Activated CD4-positive, alpha-beta T cell treated with anti-CD3 and anti-CD28 coated beads, Interleukin-2, amount 50 U/mL, for 16 hours (primary cell): ENCODE results near the gene DEFB124.
A peak's percentile ranks its signal among the peaks of the same experiment; 100 is the strongest.
"Not testable (repeated sequence)": the region's sequence is repeated elsewhere in the genome, so short reads cannot be mapped to it uniquely, and the experiment has no call there.

Source experiments
- DNase-seq: peaks from one replicate; pipeline ENCODE4 v3.0.0-alpha.2; 2020

DEFB124 gene

GRCh38 chr20:31474758-31475427 lies at the start of gene DEFB124, which contains the start of gene REM1:
DEFB124 (minus strand) TSS chr20:31475127; CDS start chr20:31473013, 2,114 bp downstream.
REM1 (plus strand) TSS chr20:31475288; CDS start chr20:31476446, 1,158 bp downstream.
- DNase-seq: no peak

GRCh38 chr20:31523361-31524283 lies 48.7 kb upstream of the DEFB124 start:
- DNase-seq: no peak

GRCh38 chr20:31522731-31523130 lies 47.8 kb upstream of the DEFB124 start:
- no peak for DNase-seq

GRCh38 chr20:31521267-31521666 lies 46.3 kb upstream of the DEFB124 start:
- not testable (repeated sequence) for DNase-seq

- no peak for DNase-seq
These were observed 42.4 kb upstream of the DEFB124 start for GRCh38 chr20:31517373-31517772.

GRCh38 chr20:31516651-31517050 lies 41.7 kb upstream of the DEFB124 start:
- peak; percentile 55 for DNase-seq

GRCh38 chr20:31516166-31516565 lies 41.2 kb upstream of the DEFB124 start:
- no peak for DNase-seq

GRCh38 chr20:31515775-31516107 lies 40.8 kb upstream of the DEFB124 start:
- DNase-seq: peak; percentile 55

- no peak for DNase-seq
These were observed 40.3 kb upstream of the DEFB124 start for GRCh38 chr20:31515072-31515774.

- DNase-seq: peak; percentile 92
These were observed 39.5 kb upstream of the DEFB124 start, which contains the start of gene HM13 for GRCh38 chr20:31514154-31515071. HM13 (plus strand) TSS chr20:31514442; CDS start chr20:31514552, 110 bp downstream.

GRCh38 chr20:31508517-31509244 lies 33.8 kb upstream of the DEFB124 start:
- DNase-seq: no peak

GRCh38 chr20:31505903-31506302 lies 31.0 kb upstream of the DEFB124 start:
- DNase-seq: no peak

GRCh38 chr20:31502884-31503673 lies 28.2 kb upstream of the DEFB124 start:
- peak; percentile 79 for DNase-seq

- no peak for DNase-seq
These were observed 25.6 kb upstream of the DEFB124 start for GRCh38 chr20:31500527-31500926.

GRCh38 chr20:31497838-31498540 lies 23.1 kb upstream of the DEFB124 start:
- no peak for DNase-seq

GRCh38 chr20:31496761-31497295 lies 21.9 kb upstream of the DEFB124 start:
- no peak for DNase-seq

- DNase-seq: no peak
These were observed 19.2 kb upstream of the DEFB124 start for GRCh38 chr20:31494131-31494530.

GRCh38 chr20:31490752-31491151 lies 15.8 kb upstream of the DEFB124 start:
- no peak for DNase-seq

- no peak for DNase-seq
These were observed 14.2 kb upstream of the DEFB124 start for GRCh38 chr20:31489152-31489551.

GRCh38 chr20:31488115-31488514 lies 13.2 kb upstream of the DEFB124 start:
- no peak for DNase-seq
